Mesodermal cell (in vitro differentiated cells): ENCODE results near the gene TWF1.
"Not testable (repeated sequence)": the region's sequence is repeated elsewhere in the genome, so short reads cannot be mapped to it uniquely, and the experiment has no call there.

ENCODE experiments used
- H3K27ac ChIP-seq: 2 replicates; pipeline ENCODE4 v1.7.0; 2013; ENCODE audit warnings: mild to moderate bottlenecking, low read depth, low read length, moderate library complexity; ENCODE audit not compliant: severe bottlenecking
- H3K36me3 ChIP-seq: 2 replicates; pipeline ENCODE4 v1.7.1; 2013; ENCODE audit warnings: mild to moderate bottlenecking, low read length, moderate library complexity; ENCODE audit not compliant: control insufficient read depth, insufficient read depth
- H3K4me1 ChIP-seq: one replicate; pipeline ENCODE4 v1.7.1; 2013; ENCODE audit warnings: mild to moderate bottlenecking, low read length; ENCODE audit not compliant: insufficient read depth, control insufficient read depth, poor library complexity, severe bottlenecking
- H3K4me3 ChIP-seq: 2 replicates; pipeline ENCODE4 v1.7.0; 2013; ENCODE audit warnings: low read length, control low read depth, mild to moderate bottlenecking; ENCODE audit not compliant: insufficient read depth, poor library complexity, severe bottlenecking; ENCODE audit errors: extremely low read depth
- H3K9me3 ChIP-seq: 2 replicates; pipeline ENCODE4 v1.7.1; 2013; ENCODE audit warnings: mild to moderate bottlenecking, low read length, moderate library complexity; ENCODE audit not compliant: control insufficient read depth
- WGBS, 2 experiments: methylation state at CpG; one replicate each; pipeline ENCODE4 v1.1.5; 2013; ENCODE audit warnings: missing lambda C conversion rate in 2 of 2; ENCODE audit not compliant: insufficient coverage in 2 of 2; 5-methylcytosine and 5-hydroxymethylcytosine counted together

TWF1 gene

GRCh38 chr12:43760396-43760795 lies 45.7 kb downstream of the TWF1 start:
- H3K9me3 ChIP-seq, result no peaks in the 10 kb centered on the region
- H3K27ac ChIP-seq, result no peak overlapping the region
- WGBS, 2 experiments, result 90 to 100% methylated on average over 1 to 2 of the region's 2 CpGs
- H3K4me1 ChIP-seq, result no peaks in the 10 kb centered on the region
- no peak overlapping the region for H3K4me3 ChIP-seq
- no peaks in the 10 kb centered on the region for H3K36me3 ChIP-seq

GRCh38 chr12:43758728-43759563 lies 47.2 kb downstream of the TWF1 start, which contains the start of the genes IRAK4 and PUS7L:
Gene IRAK4 (plus strand): TSS chr12:43758951. CDS start chr12:43768112, 9,161 bp downstream.
Gene PUS7L (minus strand): TSS chr12:43758790. CDS start chr12:43755245, 3,545 bp downstream.
- H3K27ac ChIP-seq, result peak within 1 kb of the TSS; percentile 44
- no peaks in the 10 kb centered on the region for H3K36me3 ChIP-seq
- H3K9me3 ChIP-seq, result no peaks in the 10 kb centered on the region
- 6% methylated on average over 53 to 54 of the region's 54 CpGs for WGBS, 2 experiments
- no peaks in the 10 kb centered on the region for H3K4me1 ChIP-seq
- H3K4me3 ChIP-seq, result peak within 1 kb of the TSS; percentile 71

- Histone ChIP-seq H3K36me3 (no peaks in the 10 kb centered on the region), H3K4me1 (no peaks in the 10 kb centered on the region), H3K9me3 (no peaks in the 10 kb centered on the region), H3K27ac (no peak overlapping the region), H3K4me3 (peak overlapping the region; percentile 71)
- 16 to 21% methylated on average over 11 of the region's 18 CpGs for WGBS, 2 experiments
Observed at GRCh38 chr12:43758247-43758727, 47.8 kb downstream of the TWF1 start.

- peaks cover 7% of the 10 kb centered on the region for H3K36me3 ChIP-seq
- no peaks in the 10 kb centered on the region for H3K9me3 ChIP-seq
- WGBS, 2 experiments, result 93 to 100% methylated on average over 2 of the region's 3 CpGs
- no peak overlapping the region for H3K27ac ChIP-seq
- H3K4me1 ChIP-seq, result no peaks in the 10 kb centered on the region
- no peak overlapping the region for H3K4me3 ChIP-seq
Observed at GRCh38 chr12:43754015-43754414, 52.1 kb downstream of the TWF1 start.

- H3K4me3 ChIP-seq, H3K27ac ChIP-seq, H3K36me3 ChIP-seq, H3K9me3 ChIP-seq, H3K4me1 ChIP-seq: not testable (repeated sequence)
- no CpG with 5 or more reads among the region's 6 CpGs for WGBS, 2 experiments
Observed at GRCh38 chr12:43751360-43751759, 54.8 kb downstream of the TWF1 start.

GRCh38 chr12:43750814-43751213 lies 55.3 kb downstream of the TWF1 start:
- no peak overlapping the region for H3K4me3 ChIP-seq
- no peak overlapping the region for H3K27ac ChIP-seq
- no peaks in the 10 kb centered on the region for H3K9me3 ChIP-seq
- WGBS, 2 experiments, result no CpG with 5 or more reads among the region's 3 CpGs
- H3K36me3 ChIP-seq, result peaks cover 7% of the 10 kb centered on the region
- H3K4me1 ChIP-seq, result no peaks in the 10 kb centered on the region

- Histone ChIP-seq H3K9me3 (no peaks in the 10 kb centered on the region), H3K27ac (no peak overlapping the region), H3K4me3 (no peak overlapping the region), H3K36me3 (peaks cover 7% of the 10 kb centered on the region), H3K4me1 (no peaks in the 10 kb centered on the region)
- 89 to 93% methylated on average over 4 to 5 of the region's 5 CpGs for WGBS, 2 experiments
Observed at GRCh38 chr12:43749016-43749415, 57.1 kb downstream of the TWF1 start.

GRCh38 chr12:43744826-43745225 lies 61.3 kb downstream of the TWF1 start:
- H3K4me3 ChIP-seq, result no peak overlapping the region
- H3K36me3 ChIP-seq, result peaks cover 8% of the 10 kb centered on the region
- no peaks in the 10 kb centered on the region for H3K9me3 ChIP-seq
- no peak overlapping the region for H3K27ac ChIP-seq
- H3K4me1 ChIP-seq, result no peaks in the 10 kb centered on the region
